ENCODE data around the gene MAF.

- TF ChIP-seq POLR2AphosphoS5 (IDR thresholded peaks at IDR 0.05; ENCODE audit: borderline replicate concordance, low read depth, low read length): no peak
- TF ChIP-seq EZH2 (IDR thresholded peaks at IDR 0.05): no peak
These were observed 13.2 kb downstream of the MAF start for GRCh38 chr16:79587296-79587695.

Measured in SK-N-MC (cell line).